ENCODE data around the gene HOXC6. TPM values are rescaled to one million over a fixed set of nuclear protein-coding genes. Genes with fewer than 3 reads are reported as not detected.

Gene HOXC6
- total and polyA plus RNA-seq, 9 of the 15 experiments (the other 6 are each of a cell fraction or from before 2014, with no cell fraction given): 0.06 to 4.0 (median 1.4) TPM

- Histone ChIP-seq H3K36me3 (ENCODE audit: control insufficient read depth, insufficient read depth, low read length) (peaks cover 2% of the 10 kb centered on the region; the same call in 1 of the 3 replicates), H3K4me1 (replicated peaks in 1 of 2; ENCODE audit: control insufficient read depth in 2 of 2, insufficient read depth in 2 of 2, low read length in 2 of 2) (peaks cover 0 to 25% of the 10 kb centered on the region in 2 experiments; a peak in 2 of 5 replicates), H3K27ac (ENCODE audit: extremely low read depth, low read depth, low read length) (no peak overlapping the region), H3K9me3 (replicated peaks; ENCODE audit: control insufficient read depth, insufficient read depth, low read depth, low read length) (no peaks in the 10 kb centered on the region), H4K20me1 (replicated peaks; ENCODE audit: control insufficient read depth, insufficient read depth, low read length) (no peaks in the 10 kb centered on the region), H3K9me1 (ENCODE audit: control insufficient read depth, insufficient read depth, low read length) (no peaks in the 10 kb centered on the region), H3K4me2 (ENCODE audit: insufficient read depth, low read length) (no peak overlapping the region), H2AFZ (ENCODE audit: low read depth, low read length) (no peak overlapping the region), H3K9ac (ENCODE audit: insufficient read depth in 1 of 2, low read depth in 2 of 2, low read length in 2 of 2) (no peak overlapping the region), H3K79me2 (ENCODE audit: control insufficient read depth, insufficient read depth, low read length) (no peaks in the 10 kb centered on the region), H3K27me3 (ENCODE audit: control insufficient read depth in 2 of 2, insufficient read depth in 2 of 2, low read length in 2 of 2) (no peaks in the 10 kb centered on the region), H3K4me3 (no peak overlapping the region)
- intact Hi-C loops (cut with micrococcal nuclease) (no loop called here), in situ Hi-C loops (cut with MboI) (no loop called here)
- DNase-seq (ENCODE audit: extremely low read depth in 1 of 4, low spot score in 3 of 4) (no peak), ATAC-seq (no peak), FAIRE-seq (no peak)
- TF ChIP-seq KHSRP (IDR thresholded peaks at IDR 0.05): no peak
- TF ChIP-seq DDX20 (tag; IDR thresholded peaks at IDR 0.05; ENCODE audit: low read depth): no peak
- TF ChIP-seq DACH1 (IDR thresholded peaks at IDR 0.05; ENCODE audit: partially characterized antibody): no peak
- TF ChIP-seq KAT8 (IDR thresholded peaks at IDR 0.05; ENCODE audit: low read depth): no peak
- no peak for TF ChIP-seq ZNF280A (IDR thresholded peaks at IDR 0.05; ENCODE audit: low read depth, partially characterized antibody)
- TF ChIP-seq ELF2 (CRISPR knock-in tag; IDR thresholded peaks at IDR 0.05): no peak
- TF ChIP-seq SLC30A9 (CRISPR knock-in tag; IDR thresholded peaks at IDR 0.05): no peak
- TF ChIP-seq IRF1 (CRISPR knock-in tag; IDR thresholded peaks at IDR 0.05; ENCODE audit: borderline replicate concordance): no peak
- no peak for TF ChIP-seq RUNX1 (IDR thresholded peaks at IDR 0.05; ENCODE audit: low read depth)
- TF ChIP-seq EWSR1 (IDR thresholded peaks at IDR 0.05; ENCODE audit: borderline replicate concordance, low read depth, partially characterized antibody): no peak
- no peak for TF ChIP-seq POLR3A (IDR thresholded peaks at IDR 0.05; ENCODE audit: borderline replicate concordance, extremely low read depth, insufficient read depth, insufficient read length)
- no peak for TF ChIP-seq ETS1 (conservative IDR thresholded peaks at IDR 0.05; ENCODE audit: control insufficient read depth, low read depth, low read length)
- no peak for TF ChIP-seq PHF20 (IDR thresholded peaks at IDR 0.05; ENCODE audit: partially characterized antibody)
- no peak for TF ChIP-seq ZBTB9 (CRISPR knock-in tag; IDR thresholded peaks at IDR 0.05)
- TF ChIP-seq CC2D1A (IDR thresholded peaks at IDR 0.05): no peak
- no peak for TF ChIP-seq ZC3H4 (CRISPR knock-in tag; IDR thresholded peaks at IDR 0.05; ENCODE audit: borderline replicate concordance)
- ChIA-PET POLR2A (interaction anchor here (0.8 to 1.0 kb wide), 2 partner anchors 8 to 165 kb away, joined by 4 to 5 read pairs; no protein-coding TSS in a partner anchor), CTCF (ENCODE audit: low intra/inter-chr PET ratio) (interaction anchor here (1.4 to 2.6 kb wide), 3 partner anchors 106 to 176 kb away, joined by 4 to 36 read pairs (median 17); no protein-coding TSS in a partner anchor)
- no TSS peak for BruUV-seq (replicated peaks)
- WGBS (ENCODE audit: insufficient coverage, low coverage, missing lambda C conversion rate): 59% methylated on average over 10 of the region's 16 CpGs
Measured at GRCh38 chr12:54031480-54031879, 3.2 kb downstream of the HOXC6 start.
